ENCODE data around the gene NTM. TPM values are rescaled to one million over a fixed set of nuclear protein-coding genes. Genes with fewer than 3 reads are reported as not detected.
A peak's percentile ranks its signal among the peaks of the same experiment; 100 is the strongest.

NTM gene
- total and polyA plus RNA-seq, 2 of the 8 experiments (the other 6 are each of a cell fraction or from before 2014, with no cell fraction given) = 13.4 to 20.0 TPM

GRCh38 chr11:132028380-132029240, 658.2 kb downstream of the NTM start:
- WGBS, 2 experiments (ENCODE audit: extremely low coverage in 1 of 2, insufficient coverage in 1 of 2, insufficient read length in 1 of 2, insufficient replicate concordance in 2 of 2, low coverage in 1 of 2, low lambda C conversion rate in 2 of 2, missing lambda C conversion rate in 1 of 2) = 94% methylated on average over 4 of the region's 4 CpGs; no CpG with 5 or more reads in 1 of the 2 experiments
- Histone ChIP-seq H3K79me1 (ENCODE audit: low read depth, low read length) (peaks cover 2% of the 10 kb centered on the region; the same call in 1 of the 2 replicates), H3K79me2 (ENCODE audit: control insufficient read depth in 1 of 2, insufficient read depth in 2 of 2, low read length in 2 of 2) (no peaks in the 10 kb centered on the region), H4K8ac (ENCODE audit: extremely low read depth, insufficient read depth, low read length) (no peak overlapping the region), H3K4ac (replicated peaks; ENCODE audit: insufficient read length, low read depth, low read length) (no peak overlapping the region), H4K5ac (ENCODE audit: insufficient read length, low read depth, low read length) (no peak overlapping the region), H2AFZ (ENCODE audit: low read length) (no peak overlapping the region), H3K14ac (ENCODE audit: insufficient read length) (no peak overlapping the region), H4K20me1 (replicated peaks in 1 of 2; ENCODE audit: control insufficient read depth in 1 of 2, insufficient read depth in 2 of 2, low read length in 2 of 2) (no peaks in the 10 kb centered on the region), H2BK5ac (ENCODE audit: low read depth, low read length) (no peak overlapping the region), H2AK5ac (ENCODE audit: low read depth, low read length) (no peak overlapping the region), H2BK15ac (ENCODE audit: low read length) (no peak overlapping the region), H3K27ac (ENCODE audit: low read depth, low read length) (no peak overlapping the region), H3K9me3 (ENCODE audit: insufficient read depth in 2 of 2, low read depth in 1 of 2, low read length in 1 of 2) (peaks cover 0 to 3% of the 10 kb centered on the region in 2 experiments; a peak in 1 of 4 replicates), H3K4me1 (replicated peaks in 1 of 4; ENCODE audit: control insufficient read depth in 3 of 4, insufficient read depth in 4 of 4, low read length in 3 of 4) (peaks cover 2 to 8% (median 4%) of the 10 kb centered on the region in 4 experiments; a peak in 4 of 7 replicates), H3K23ac (ENCODE audit: insufficient read length) (no peak overlapping the region), H4K91ac (replicated peaks; ENCODE audit: insufficient read length, low read length) (no peak overlapping the region), H2BK20ac (ENCODE audit: low read length) (no peak overlapping the region), H3K4me2 (ENCODE audit: insufficient read depth in 1 of 2, low read depth in 2 of 2, low read length in 2 of 2) (no peak overlapping the region), H3K9ac (replicated peaks in 1 of 4; ENCODE audit: extremely low read depth in 1 of 4, low read depth in 3 of 4, low read length in 3 of 4) (no peak overlapping the region), H3K27me3 (replicated peaks in 1 of 4; ENCODE audit: control insufficient read depth in 3 of 4, extremely low read depth in 1 of 4, insufficient read depth in 3 of 4, low read length in 3 of 4) (no peaks in the 10 kb centered on the region), H2BK12ac (ENCODE audit: low read depth, low read length) (no peak overlapping the region), H3K36me3 (ENCODE audit: control insufficient read depth in 2 of 4, insufficient read depth in 4 of 4, low read length in 3 of 4) (no peaks in the 10 kb centered on the region), H3K18ac (ENCODE audit: extremely low read depth, low read length) (no peak overlapping the region; the same call in 1 of the 2 replicates), H2BK120ac (replicated peaks; ENCODE audit: low read depth, low read length) (no peak overlapping the region), H3K4me3 (ENCODE audit: extremely low read depth in 1 of 4, insufficient read depth in 2 of 4, low read depth in 3 of 4, low read length in 4 of 4) (no peak overlapping the region), H3K23me2 (ENCODE audit: low read depth, low read length) (no peaks in the 10 kb centered on the region), H3K56ac (replicated peaks; ENCODE audit: insufficient read length, low read depth, low read length) (no peak overlapping the region)
- no peak for DNase-seq (ENCODE audit: low read depth in 1 of 2, low spot score in 2 of 2)
- TF ChIP-seq ZNF274 (IDR thresholded peaks at IDR 0.05; ENCODE audit: borderline replicate concordance, extremely low read depth, low read length) (no peak), RAD21 (IDR thresholded peaks at IDR 0.05 in 1 of 2, conservative IDR thresholded peaks at IDR 0.05 in 1 of 2; ENCODE audit: low read depth in 2 of 2, low read length in 2 of 2) (peak; percentile 39 to 62), SAP30 (IDR thresholded peaks at IDR 0.05; ENCODE audit: insufficient read depth, insufficient replicate concordance, low read length) (no peak), YY1 (IDR thresholded peaks at IDR 0.05; ENCODE audit: low read depth, low read length) (peak; percentile 94), NANOG (IDR thresholded peaks at IDR 0.05; ENCODE audit: insufficient read depth, low read depth, low read length, poor library complexity, severe bottlenecking) (no peak), CTCF (IDR thresholded peaks at IDR 0.05; ENCODE audit: control extremely low read depth in 1 of 3, insufficient read depth in 1 of 3, low read depth in 1 of 3, low read length in 3 of 3) (peak in 2 of 3 experiments; percentile 57 to 61; a peak in 3 of 4 replicates), GTF2F1 (IDR thresholded peaks at IDR 0.05; ENCODE audit: borderline replicate concordance, low read depth, low read length) (no peak)
- POLR2A ChIA-PET (ENCODE audit: partially characterized antibody) = no interaction called here
- peak; percentile 36 for FAIRE-seq
- CTCF ChIA-PET (ENCODE audit: partially characterized antibody) = interaction anchor here (0.7 to 2.4 kb wide), 36 partner anchors 9 to 334 kb away, joined by 3 to 14 read pairs (median 4); no protein-coding TSS in a partner anchor
